SJSA1 (cell line): ENCODE measurements around the gene ADI1. TPM values are rescaled to one million over a fixed set of nuclear protein-coding genes. Genes with fewer than 3 reads are reported as not detected.

Experiments used
- DNase-seq, 2 experiments: peaks; one replicate each; pipeline ENCODE4 v3.0.0-alpha.2; 2015 to 2020; ENCODE audit warnings: low spot score in 2 of 2, low read depth in 1 of 2
- H3K27ac ChIP-seq: fragments of 250-450 bp; sonication (Bioruptor Pico); 2 replicates; pipeline ENCODE4 v1.5.1; 2020; ENCODE audit warnings: mild to moderate bottlenecking, moderate library complexity
- H3K27me3 ChIP-seq: fragments of 250-450 bp; sonication (Bioruptor Pico); replicated peaks from 2 replicates; pipeline ENCODE4 v1.5.1; 2020; ENCODE audit warnings: mild to moderate bottlenecking, moderate library complexity
- H3K36me3 ChIP-seq: fragments of 250-450 bp; sonication (Bioruptor Pico); 2 replicates; pipeline ENCODE4 v1.5.1; 2020; ENCODE audit warnings: mild to moderate bottlenecking
- H3K4me1 ChIP-seq: fragments of 250-450 bp; sonication (Bioruptor Pico); replicated peaks from 2 replicates; pipeline ENCODE4 v1.6.1; 2021; ENCODE audit warnings: mild to moderate bottlenecking
- H3K4me3 ChIP-seq: fragments of 250-450 bp; sonication (Bioruptor Pico); 2 replicates; pipeline ENCODE4 v1.5.1; 2020; ENCODE audit warnings: mild to moderate bottlenecking
- H3K9me3 ChIP-seq: fragments of 250-450 bp; sonication (Bioruptor Pico); replicated peaks from 2 replicates; pipeline ENCODE4 v1.5.1; 2020; ENCODE audit warnings: mild to moderate bottlenecking
- total RNA-seq: library from RNA; depleted of rRNA; stranded (reverse); fragments of >200 nt; shearing (Covaris generic); gene quantifications from 2 replicates; pipeline ENCODE4 v1.2.3, GENCODE V29; 2014

The ADI1 gene
- total RNA-seq, 1 experiment from 2014 or later, result 78.2 TPM

- Histone ChIP-seq H3K36me3 (peaks cover 41% of the 10 kb centered on the region), H3K9me3 (no peaks in the 10 kb centered on the region), H3K27me3 (no peaks in the 10 kb centered on the region), H3K4me1 (peaks cover 18% of the 10 kb centered on the region), H3K4me3 (peak overlapping the region; percentile 27), H3K27ac (peak overlapping the region; percentile 97)
- peak; percentile 74 to 83 for DNase-seq
Observed at GRCh38 chr2:3536682-3537632, 17.6 kb upstream of the ADI1 start.

DNA sequence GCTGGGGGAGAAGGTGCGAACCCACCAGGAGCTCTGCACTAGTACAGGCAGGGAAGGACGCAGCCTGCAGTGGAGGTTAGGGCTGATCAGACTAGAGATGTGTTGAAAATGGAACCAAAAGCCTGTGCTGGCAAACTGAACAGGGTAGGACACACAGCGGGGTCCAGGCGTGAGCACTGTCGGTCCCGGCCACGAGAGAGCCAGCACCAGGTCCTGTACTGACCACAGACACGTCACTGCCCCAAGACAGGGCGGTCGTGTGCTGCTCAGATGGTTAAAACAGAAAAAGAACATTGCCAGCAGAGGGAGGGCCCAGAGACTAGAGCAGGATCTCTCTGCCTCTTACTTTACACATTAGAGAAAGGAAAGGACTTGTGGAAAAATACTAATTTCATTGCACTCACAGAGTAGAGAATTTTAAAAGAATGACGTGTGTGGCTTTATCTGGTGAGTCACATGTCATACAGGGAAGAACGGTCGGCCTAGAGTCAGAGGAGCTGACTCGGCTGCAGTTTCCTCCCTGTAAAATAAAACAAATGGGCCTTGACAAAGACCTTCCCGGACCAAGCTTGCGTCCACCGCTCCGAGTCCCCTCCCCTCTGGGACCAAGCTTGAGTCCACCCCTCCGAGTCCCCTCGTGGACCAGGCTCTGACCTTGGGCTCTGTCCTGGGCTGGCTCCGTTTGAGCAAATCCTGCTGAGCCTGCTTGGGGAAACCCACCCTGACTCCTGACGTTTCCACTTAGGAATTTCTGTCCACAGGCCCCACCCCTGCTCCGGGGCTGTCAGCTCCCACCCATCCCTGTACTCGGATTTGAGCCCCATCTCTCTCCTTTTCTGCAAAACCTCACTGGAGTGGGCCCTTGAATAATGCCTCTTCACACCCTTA lies 16.7 kb upstream of the ADI1 start:
- H3K27me3 ChIP-seq, result no peaks in the 10 kb centered on the region

DNA sequence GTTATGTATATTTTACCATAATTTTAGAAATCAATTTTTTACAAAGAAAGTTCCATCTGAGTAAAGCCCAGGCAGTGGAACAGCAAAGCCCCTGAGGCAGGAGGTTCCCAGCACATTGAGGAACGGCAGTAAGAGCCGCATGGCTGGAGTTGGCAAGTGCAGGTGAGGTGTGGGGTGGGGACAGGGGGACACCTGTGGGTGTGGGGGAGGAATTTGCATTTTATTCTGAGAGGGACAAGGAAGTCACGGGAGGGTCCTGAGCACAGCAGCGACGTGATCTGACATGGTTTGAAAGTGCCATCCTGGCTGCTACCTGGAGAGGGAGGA lies 16.1 kb upstream of the ADI1 start:
- Histone ChIP-seq H3K4me1 (peaks cover 18% of the 10 kb centered on the region), H3K4me3 (peak overlapping the region; percentile 27), H3K27me3 (no peaks in the 10 kb centered on the region), H3K36me3 (peaks cover 27% of the 10 kb centered on the region), H3K9me3 (no peaks in the 10 kb centered on the region), H3K27ac (peak overlapping the region; percentile 97)
- DNase-seq, result no peak

More for the DNA sequence above, 16.7 kb upstream of the ADI1 start:
- Histone ChIP-seq H3K9me3 (no peaks in the 10 kb centered on the region), H3K4me3 (peak overlapping the region; percentile 27), H3K4me1 (peaks cover 18% of the 10 kb centered on the region), H3K36me3 (peaks cover 33% of the 10 kb centered on the region), H3K27ac (peak overlapping the region; percentile 97)
- DNase-seq, result peak; percentile 92 to 97

- no peaks in the 10 kb centered on the region for H3K27me3 ChIP-seq
- H3K4me3 ChIP-seq, result no peak overlapping the region
- peaks cover 18% of the 10 kb centered on the region for H3K36me3 ChIP-seq
- H3K9me3 ChIP-seq, result no peaks in the 10 kb centered on the region
- peaks cover 18% of the 10 kb centered on the region for H3K4me1 ChIP-seq
- no peak overlapping the region for H3K27ac ChIP-seq
- DNase-seq, result no peak
Observed at GRCh38 chr2:3534251-3534814, 15.0 kb upstream of the ADI1 start.

DNA sequence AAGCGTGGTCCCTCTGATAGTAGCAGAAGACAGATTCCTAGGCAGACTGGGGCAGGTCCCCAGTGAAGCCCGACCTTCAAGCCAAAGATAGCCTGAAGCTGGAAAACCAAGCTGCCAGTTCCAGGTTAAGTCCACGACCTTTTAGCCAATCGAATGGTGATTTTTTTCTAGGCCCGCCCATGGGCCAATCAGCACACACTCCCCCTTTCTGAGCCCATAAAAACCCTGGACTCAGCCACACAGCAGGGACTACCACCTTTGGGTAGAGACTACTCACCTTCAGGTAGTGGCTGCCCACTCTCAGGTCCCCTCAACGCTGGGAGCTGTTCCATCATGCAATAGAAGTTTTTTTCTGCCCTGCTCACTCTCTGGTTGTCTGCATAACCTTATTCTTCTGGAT lies 14.5 kb upstream of the ADI1 start:
- H3K4me1 ChIP-seq, result peaks cover 18% of the 10 kb centered on the region
- H3K4me3 ChIP-seq, result no peak overlapping the region
- no peaks in the 10 kb centered on the region for H3K9me3 ChIP-seq
- H3K27me3 ChIP-seq, result no peaks in the 10 kb centered on the region
- peaks cover 13% of the 10 kb centered on the region for H3K36me3 ChIP-seq
- DNase-seq, result no peak
- H3K27ac ChIP-seq, result no peak overlapping the region

DNA sequence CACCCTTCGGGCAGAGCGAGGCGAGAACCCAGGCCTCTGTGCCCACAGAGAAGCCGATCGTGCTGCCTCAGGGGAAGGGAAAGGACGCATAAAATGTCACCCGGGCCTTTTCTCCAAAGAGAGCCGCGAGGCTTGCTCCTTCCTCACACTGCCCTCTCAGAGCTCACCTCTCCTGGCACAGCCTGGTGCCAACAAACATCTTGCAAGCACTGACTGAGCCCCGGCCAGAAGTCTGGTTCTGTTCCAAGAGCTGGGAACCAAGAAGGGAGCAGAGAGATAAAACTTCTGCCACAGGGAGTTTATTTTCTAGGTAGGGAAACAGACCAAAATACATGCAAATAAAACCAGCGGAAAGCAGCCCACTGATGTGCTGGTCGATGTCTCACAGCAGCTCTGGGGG lies 13.6 kb upstream of the ADI1 start:
- Histone ChIP-seq H3K9me3 (no peaks in the 10 kb centered on the region), H3K4me3 (no peak overlapping the region), H3K4me1 (peaks cover 18% of the 10 kb centered on the region), H3K27ac (no peak overlapping the region), H3K27me3 (no peaks in the 10 kb centered on the region), H3K36me3 (peaks cover 15% of the 10 kb centered on the region)
- DNase-seq, result no peak

GRCh38 chr2:3529316-3530025 lies 10.1 kb upstream of the ADI1 start:
- DNase-seq, result peak in 1 of 2 experiments; percentile 27
- no peaks in the 10 kb centered on the region; the same call in 1 of the 2 replicates for H3K9me3 ChIP-seq
- H3K4me1 ChIP-seq, result no peaks in the 10 kb centered on the region
- H3K27ac ChIP-seq, result no peak overlapping the region
- no peaks in the 10 kb centered on the region for H3K27me3 ChIP-seq
- no peak overlapping the region for H3K4me3 ChIP-seq
- peaks cover 20% of the 10 kb centered on the region for H3K36me3 ChIP-seq

DNA sequence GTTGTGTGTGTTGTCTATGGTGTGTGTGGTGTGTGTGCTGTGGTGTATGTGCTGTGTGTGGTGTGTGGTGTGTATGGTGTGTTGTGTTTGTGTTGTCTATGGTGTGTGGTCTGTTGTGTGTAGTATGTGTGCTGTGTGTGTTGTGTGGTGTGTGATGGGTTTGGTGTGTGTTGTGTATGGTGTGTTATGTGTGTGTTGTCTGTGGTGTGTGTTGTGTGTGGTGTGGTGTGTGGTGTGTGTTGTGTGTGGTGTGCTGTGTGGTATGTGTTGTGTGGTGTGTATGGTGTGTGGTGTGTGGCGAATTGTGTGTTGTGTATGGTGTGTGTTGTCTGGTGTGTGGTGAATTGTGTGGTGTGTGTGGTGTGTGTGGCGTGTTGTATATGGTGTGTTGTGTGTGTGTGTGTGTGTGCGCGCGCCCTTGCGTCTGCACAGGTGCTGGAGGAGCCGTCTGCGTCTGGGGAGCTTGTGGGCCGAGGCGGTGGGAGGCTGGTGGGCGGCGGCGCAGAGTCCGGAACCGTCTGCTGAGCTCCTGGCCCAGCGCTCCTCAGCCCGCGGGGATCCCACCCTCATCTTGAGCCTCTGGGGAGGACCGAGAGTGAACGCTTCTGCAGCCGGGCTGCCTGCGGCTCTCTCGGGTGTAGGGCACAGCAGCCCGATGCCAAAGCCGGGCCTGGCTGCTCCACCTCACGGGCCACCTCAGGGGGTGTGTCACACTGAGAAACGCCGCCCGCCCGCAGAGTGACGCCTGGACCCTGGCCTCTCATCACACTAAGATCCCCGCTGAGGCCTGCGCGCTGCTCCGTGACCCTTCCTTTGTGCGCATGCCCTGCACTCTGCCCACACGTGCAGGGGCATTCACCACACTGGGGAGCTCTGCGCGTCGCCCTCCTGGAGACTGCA lies 8.8 kb upstream of the ADI1 start:
- Histone ChIP-seq H3K4me3 (no peak overlapping the region), H3K27me3 (no peaks in the 10 kb centered on the region), H3K36me3 (peaks cover 11% of the 10 kb centered on the region; the same call in 1 of the 2 replicates), H3K27ac (no peak overlapping the region), H3K9me3 (no peaks in the 10 kb centered on the region; the same call in 1 of the 2 replicates), H3K4me1 (peaks cover 8% of the 10 kb centered on the region)
- DNase-seq, result peak in 1 of 2 experiments; percentile 38

DNA sequence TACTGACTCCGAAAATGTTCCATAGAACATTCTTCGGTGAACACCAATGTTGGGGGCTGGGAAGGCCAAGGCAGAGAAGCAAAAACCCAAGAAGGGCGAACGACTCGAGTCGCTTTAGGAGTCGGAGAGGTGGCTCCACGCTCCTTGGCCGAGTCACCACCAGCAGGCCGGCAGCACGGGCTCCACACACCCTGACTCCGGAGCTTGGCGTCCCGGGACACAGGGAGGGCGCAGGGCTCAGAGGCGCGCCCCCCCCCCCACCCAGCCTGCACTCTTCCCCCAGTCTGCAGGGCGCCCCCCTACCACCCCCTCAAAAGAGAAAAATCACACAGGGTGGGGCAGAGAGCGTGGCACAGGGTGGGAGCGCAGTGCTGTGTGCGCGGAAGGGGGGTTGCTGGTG lies 7.5 kb upstream of the ADI1 start:
- no peaks in the 10 kb centered on the region; the same call in 1 of the 2 replicates for H3K9me3 ChIP-seq
- H3K27me3 ChIP-seq, result no peaks in the 10 kb centered on the region
- DNase-seq, result peak in 1 of 2 experiments; percentile 34
- peaks cover 8% of the 10 kb centered on the region for H3K4me1 ChIP-seq
- H3K36me3 ChIP-seq, result peaks cover 11% of the 10 kb centered on the region; the same call in 1 of the 2 replicates
- H3K4me3 ChIP-seq, result no peak overlapping the region
- H3K27ac ChIP-seq, result no peak overlapping the region

DNA sequence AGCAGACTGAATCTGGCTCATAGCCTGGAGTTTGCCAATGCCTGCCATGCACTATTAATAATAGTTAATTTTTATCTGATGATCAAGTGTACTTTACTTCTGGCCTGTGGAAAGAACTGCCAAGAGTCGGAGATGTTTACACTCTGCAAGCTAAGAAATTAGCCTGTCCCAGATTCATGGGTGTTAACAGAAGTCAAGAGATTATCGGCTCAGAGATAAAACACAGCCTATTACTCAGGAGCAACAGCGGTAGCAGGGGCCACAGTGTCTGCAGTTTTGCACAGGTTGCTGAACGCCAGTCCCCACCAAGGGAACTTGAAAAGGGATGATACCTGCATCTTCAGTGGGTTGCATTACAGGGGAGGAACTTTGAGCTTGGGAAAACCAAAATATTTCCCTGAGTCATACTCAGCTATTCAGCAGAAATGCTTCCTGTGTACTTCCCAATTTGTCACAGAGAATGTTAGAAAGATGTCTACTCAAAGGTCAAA lies 4.3 kb upstream of the ADI1 start:
- Histone ChIP-seq H3K4me3 (no peak overlapping the region), H3K4me1 (peaks cover 14% of the 10 kb centered on the region), H3K36me3 (peaks cover 15% of the 10 kb centered on the region; the same call in 1 of the 2 replicates), H3K27ac (no peak overlapping the region), H3K27me3 (no peaks in the 10 kb centered on the region), H3K9me3 (no peaks in the 10 kb centered on the region; the same call in 1 of the 2 replicates)
- peak in 1 of 2 experiments; percentile 28 for DNase-seq

DNA sequence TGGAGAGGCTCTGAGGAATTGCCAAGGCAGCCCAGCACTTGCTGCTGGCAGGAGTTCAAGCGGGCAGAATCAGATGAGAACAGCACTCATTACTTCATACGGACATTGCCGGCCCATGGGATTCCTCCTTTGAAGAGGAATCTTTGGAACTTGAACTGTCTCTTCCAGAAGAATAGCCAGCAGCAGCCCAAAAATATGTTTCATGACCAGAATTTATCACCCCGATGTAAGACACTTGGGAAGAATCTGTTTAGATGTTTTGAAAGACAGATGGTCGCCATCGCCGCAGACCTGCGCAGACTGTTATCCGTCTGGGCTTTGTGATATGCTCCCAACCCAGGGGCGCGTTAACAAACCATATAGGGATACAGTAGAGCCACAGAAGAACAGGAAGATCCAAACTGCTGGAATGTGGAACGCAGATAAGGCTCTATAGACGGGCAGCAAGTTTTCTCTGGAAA lies 3.7 kb upstream of the ADI1 start:
- DNase-seq, result peak in 1 of 2 experiments; percentile 34
- H3K27ac ChIP-seq, result no peak overlapping the region
- no peak overlapping the region for H3K4me3 ChIP-seq
- peaks cover 12% of the 10 kb centered on the region; the same call in 1 of the 2 replicates for H3K36me3 ChIP-seq
- no peaks in the 10 kb centered on the region; the same call in 1 of the 2 replicates for H3K9me3 ChIP-seq
- H3K27me3 ChIP-seq, result no peaks in the 10 kb centered on the region
- peaks cover 16% of the 10 kb centered on the region for H3K4me1 ChIP-seq

DNA sequence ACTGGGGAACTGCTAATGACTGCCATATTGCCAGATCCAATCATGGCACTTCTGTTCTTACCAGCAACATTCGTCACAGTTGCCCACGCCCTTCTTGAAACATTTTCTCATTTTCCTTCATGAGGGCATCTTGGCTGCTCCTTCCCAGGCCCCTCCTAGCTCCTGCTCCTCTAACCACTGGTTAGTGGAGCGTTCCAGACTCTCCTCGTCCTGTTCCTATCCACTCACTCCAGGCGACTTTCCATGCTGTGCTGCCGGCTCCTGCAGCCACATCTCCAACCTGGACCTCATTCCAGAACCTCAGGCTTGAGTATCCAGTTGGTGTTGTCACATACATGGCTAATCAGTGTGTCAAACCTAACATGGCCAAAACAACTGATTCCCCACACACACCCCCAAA lies 1.3 kb upstream of the ADI1 start:
- H3K4me3 ChIP-seq, result no peak overlapping the region
- 0 out of 2 replicates have a peak, but pooled peaks cover 3% of the 10 kb centered on the region for H3K9me3 ChIP-seq
- H3K27ac ChIP-seq, result no peak overlapping the region
- DNase-seq, result no peak
- H3K4me1 ChIP-seq, result peaks cover 26% of the 10 kb centered on the region
- peaks cover 13% of the 10 kb centered on the region; the same call in 1 of the 2 replicates for H3K36me3 ChIP-seq
- no peaks in the 10 kb centered on the region for H3K27me3 ChIP-seq
